Caco-2 (cell line): ENCODE results near the gene BCOR. TPM values are rescaled to one million over a fixed set of nuclear protein-coding genes. Genes with fewer than 3 reads are reported as not detected.

Source experiments
- Bru-seq: library from RNA; stranded (reverse); fragments of 400-500 nt; gene quantifications from one replicate; lab custom pipeline; 2021; lab: Mats Ljungman, UMichigan
- BruChase-seq, 2 experiments: library from RNA; stranded (reverse); fragments of 400-500 nt; gene quantifications; one replicate each; lab custom pipeline; 2021; lab: Mats Ljungman, UMichigan
- BruUV-seq: library from RNA; stranded (reverse); fragments of 400-500 nt; replicated peaks from 2 replicates; lab custom pipeline; 2021; lab: Mats Ljungman, UMichigan
- CTCF ChIA-PET: fragments of 300-600 bp; sonication (Branson Sonifier 250); formaldehyde crosslinking; loops from one replicate; lab custom pipeline; 2022; ENCODE audit warnings: antibody characterized with exemption; lab: Charles Lee
- POLR2A ChIA-PET: fragments of 300-600 bp; sonication (Branson Sonifier 250); formaldehyde crosslinking; loops from one replicate; lab custom pipeline; 2022; ENCODE audit warnings: antibody characterized with exemption; lab: Charles Lee
- DNase-seq, 2 experiments: peaks; one replicate each; pipeline versions ENCODE4 v3.0.0 to v3.0.0-alpha.2; 2020 to 2022
- H3K27me3 ChIP-seq: replicated peaks from 2 replicates; pipeline ENCODE4 v1.6.0; 2011; ENCODE audit warnings: low read length; ENCODE audit not compliant: control insufficient read depth, insufficient read depth
- H3K36me3 ChIP-seq: 2 replicates; pipeline ENCODE4 v1.5.1; 2011; ENCODE audit warnings: low read length; ENCODE audit not compliant: control insufficient read depth, insufficient read depth
- H3K4me1 ChIP-seq: fragments of 250-450 bp; sonication (Bioruptor Pico); 2 replicates; pipeline ENCODE4 v1.5.1; 2020; ENCODE audit warnings: mild to moderate bottlenecking
- H3K4me3 ChIP-seq: 2 replicates; pipeline ENCODE4 v1.5.1; 2011; ENCODE audit warnings: low read depth, mild to moderate bottlenecking, control low read depth, low read length
- H3K9me3 ChIP-seq: fragments of 250-450 bp; sonication (Bioruptor Pico); 2 replicates; pipeline ENCODE4 v1.5.1; 2020; ENCODE audit warnings: mild to moderate bottlenecking, moderate library complexity
- H3K27ac Mint-ChIP-seq: one replicate; pipeline ENCODE4 v1.8.0; 2022; ENCODE audit warnings: mixed read lengths; ENCODE audit not compliant: unreplicated experiment
- H3K27me3 Mint-ChIP-seq: one replicate; pipeline ENCODE4 v1.8.0; 2022; ENCODE audit warnings: mixed read lengths; ENCODE audit not compliant: insufficient read depth, unreplicated experiment
- H3K36me3 Mint-ChIP-seq: one replicate; pipeline ENCODE4 v1.8.0; 2022; ENCODE audit warnings: mild to moderate bottlenecking, mixed read lengths; ENCODE audit not compliant: insufficient read depth, unreplicated experiment
- H3K4me1 Mint-ChIP-seq: one replicate; pipeline ENCODE4 v1.8.0; 2022; ENCODE audit warnings: low read depth, mixed read lengths; ENCODE audit not compliant: unreplicated experiment
- H3K4me3 Mint-ChIP-seq: one replicate; pipeline ENCODE4 v1.8.0; 2022; ENCODE audit warnings: mild to moderate bottlenecking, moderate library complexity, mixed read lengths; ENCODE audit not compliant: unreplicated experiment
- H3K9me3 Mint-ChIP-seq: one replicate; pipeline ENCODE4 v1.8.0; 2022; ENCODE audit warnings: mixed read lengths; ENCODE audit not compliant: unreplicated experiment
- intact Hi-C: fragments of 100-400 bp; cut with micrococcal nuclease; formaldehyde crosslinking; loops from one replicate; pipeline ENCODE4 v1.10.0; 2022; ENCODE audit not compliant: unreplicated experiment
- long read RNA-seq: library from polyadenylated mRNA; stranded (forward); transcript quantifications from one replicate; pipeline ENCODE4 v2.0.0, GENCODE V29; 2022
- total RNA-seq: library from RNA; stranded (reverse); gene quantifications from 2 replicates; pipeline ENCODE4 v1.2.3, GENCODE V29; 2022
- TF ChIP-seq, protein P1 (sequence below), 2 experiments: fragments of 200-600 bp in 1 of 2; IDR thresholded peaks; 1 replicate in 1 of 2; 2 replicates in 1 of 2; pipeline versions ENCODE4 v1.5.1 to v1.8.0; 2011 to 2022; ENCODE audit warnings: antibody characterized with exemption in 1 of 2, control low read depth in 1 of 2, inconsistent platforms in 1 of 2, low read depth in 1 of 2, low read length in 1 of 2, mild to moderate bottlenecking in 1 of 2, moderate library complexity in 1 of 2; ENCODE audit not compliant: insufficient read depth in 1 of 2, severe bottlenecking in 1 of 2, unreplicated experiment in 1 of 2

BCOR gene
- 16.2 and 18.6 TPM in 2 replicates for total RNA-seq
- percentile 62 among the genes with signal in this experiment for Bru-seq, nascent RNA
- percentile 63 among the genes with signal in this experiment for BruChase-seq, experiment 1, labeled RNA remaining after a 2-hour chase
- BruChase-seq, experiment 2, labeled RNA remaining after a 6-hour chase, result percentile 59 among the genes with signal in this experiment
- long read RNA-seq, full-length matches to known transcripts, result 2 of 24 reads
- long read RNA-seq, partial matches to known transcripts, result 11 of 24 reads
- long read RNA-seq, other reads (novel, unspliced or antisense), result 11 of 24 reads

DNA sequence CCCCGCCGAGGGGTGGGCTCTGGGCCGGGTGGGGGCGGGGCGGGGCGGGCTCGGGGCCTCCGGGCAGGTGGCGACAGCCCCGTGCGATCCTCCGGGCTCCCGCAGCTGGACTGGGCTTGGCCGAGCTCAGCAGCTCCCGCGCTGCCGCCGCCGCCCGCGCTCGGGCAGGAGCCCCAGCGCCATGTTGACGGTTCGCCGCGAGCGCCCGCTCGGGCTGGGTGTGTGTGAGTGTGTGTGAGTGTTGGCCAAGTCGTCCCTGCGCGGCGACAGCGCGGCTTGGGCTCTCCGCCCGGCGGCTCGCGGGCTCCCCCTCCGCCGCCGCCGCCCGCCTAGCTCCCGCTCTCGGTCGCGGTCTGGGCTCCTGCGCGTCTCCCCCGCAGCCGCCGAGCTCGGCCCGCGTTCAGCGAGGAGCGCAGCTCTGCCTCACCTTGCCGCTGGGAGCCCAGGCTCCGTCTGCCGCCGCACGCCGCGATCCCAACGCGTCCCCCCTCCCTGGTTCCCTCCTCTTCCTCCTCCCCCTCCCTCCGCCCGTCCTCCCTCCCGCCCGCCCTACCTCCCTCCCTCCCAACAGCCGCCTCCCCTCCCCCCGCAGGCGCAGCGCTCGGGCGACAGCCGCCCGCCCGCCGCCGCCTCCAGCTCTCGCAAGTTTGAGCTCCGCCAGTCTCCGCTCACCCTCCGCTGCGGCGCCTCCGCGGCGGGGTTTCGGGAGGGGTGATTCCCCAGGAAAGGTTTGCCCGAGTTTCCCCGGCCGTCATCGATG lies at the start of gene BCOR:
Gene BCOR, minus strand, starts transcription at position 455 of the 760 bp plus-strand sequence. CDS start 20,029 bp downstream, outside the sequence.
- H3K27ac Mint-ChIP-seq, result no peak within 1 kb of the TSS

DNA sequence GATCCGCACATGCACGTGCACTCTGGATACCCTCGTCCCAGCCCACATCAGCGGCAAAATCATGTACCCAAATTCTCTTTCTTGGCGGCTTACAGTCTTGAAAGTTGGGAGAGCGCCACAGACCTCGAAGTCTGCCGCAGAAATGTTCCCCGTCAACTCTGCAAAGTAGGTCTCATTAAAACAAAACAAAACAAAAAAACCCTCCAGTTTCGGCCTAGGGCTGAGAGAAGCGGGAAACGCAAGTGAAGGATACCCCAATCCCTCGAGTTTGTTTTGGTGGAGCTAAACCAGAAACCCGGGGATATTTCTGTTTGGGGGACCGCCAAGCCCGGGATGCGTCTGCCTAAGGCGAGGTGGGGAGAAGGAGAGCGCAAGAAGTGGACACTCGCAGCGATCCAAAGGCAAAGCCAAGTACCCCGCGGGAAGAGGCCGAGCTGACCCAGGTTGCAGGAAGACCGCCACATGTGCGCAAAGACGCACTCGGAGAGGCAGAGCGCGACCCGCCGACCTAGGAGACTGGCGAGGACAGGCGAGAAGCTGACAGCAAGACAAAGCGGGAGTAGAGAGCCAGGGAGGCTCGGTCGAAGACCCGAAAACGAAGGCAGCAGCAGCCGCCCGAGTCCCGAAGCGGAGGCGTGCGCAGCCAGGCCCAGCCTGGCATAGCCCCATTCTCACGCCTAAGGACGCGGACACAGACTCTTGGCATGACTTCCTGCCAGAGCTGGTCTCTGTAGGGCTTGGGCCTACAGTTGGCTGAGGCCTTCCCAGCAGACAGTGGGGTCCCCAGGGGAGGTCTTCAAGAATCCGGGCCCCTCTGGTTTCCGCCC lies 49.6 kb upstream of the BCOR start:
- H3K4me1 Mint-ChIP-seq, result no peaks in the 10 kb centered on the region
- TF ChIP-seq, protein P1, sequence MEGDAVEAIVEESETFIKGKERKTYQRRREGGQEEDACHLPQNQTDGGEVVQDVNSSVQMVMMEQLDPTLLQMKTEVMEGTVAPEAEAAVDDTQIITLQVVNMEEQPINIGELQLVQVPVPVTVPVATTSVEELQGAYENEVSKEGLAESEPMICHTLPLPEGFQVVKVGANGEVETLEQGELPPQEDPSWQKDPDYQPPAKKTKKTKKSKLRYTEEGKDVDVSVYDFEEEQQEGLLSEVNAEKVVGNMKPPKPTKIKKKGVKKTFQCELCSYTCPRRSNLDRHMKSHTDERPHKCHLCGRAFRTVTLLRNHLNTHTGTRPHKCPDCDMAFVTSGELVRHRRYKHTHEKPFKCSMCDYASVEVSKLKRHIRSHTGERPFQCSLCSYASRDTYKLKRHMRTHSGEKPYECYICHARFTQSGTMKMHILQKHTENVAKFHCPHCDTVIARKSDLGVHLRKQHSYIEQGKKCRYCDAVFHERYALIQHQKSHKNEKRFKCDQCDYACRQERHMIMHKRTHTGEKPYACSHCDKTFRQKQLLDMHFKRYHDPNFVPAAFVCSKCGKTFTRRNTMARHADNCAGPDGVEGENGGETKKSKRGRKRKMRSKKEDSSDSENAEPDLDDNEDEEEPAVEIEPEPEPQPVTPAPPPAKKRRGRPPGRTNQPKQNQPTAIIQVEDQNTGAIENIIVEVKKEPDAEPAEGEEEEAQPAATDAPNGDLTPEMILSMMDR (IDR thresholded peaks at IDR 0.05; ENCODE audit: insufficient read depth in 1 of 2, low read depth in 1 of 2, low read length in 1 of 2, severe bottlenecking in 1 of 2, unreplicated experiment in 1 of 2), result no peak
- peak overlapping the region; percentile 73 for H3K4me3 Mint-ChIP-seq
- BruUV-seq, result no TSS peak
- no peak overlapping the region for H3K27ac Mint-ChIP-seq
- H3K4me1 ChIP-seq, result no peaks in the 10 kb centered on the region
- H3K27me3 Mint-ChIP-seq, result no peaks in the 10 kb centered on the region
- H3K9me3 Mint-ChIP-seq, result no peaks in the 10 kb centered on the region
- DNase-seq, result no peak
- ChIA-PET CTCF (no interaction called here), POLR2A (no interaction called here)
- no peaks in the 10 kb centered on the region for H3K36me3 ChIP-seq
- no peaks in the 10 kb centered on the region for H3K9me3 ChIP-seq
- peak overlapping the region; percentile 60 for H3K4me3 ChIP-seq
- no peaks in the 10 kb centered on the region for H3K36me3 Mint-ChIP-seq
- H3K27me3 ChIP-seq, result no peaks in the 10 kb centered on the region
- intact Hi-C loops, result loop anchor here (2.0 kb wide), 1 partner anchor 39 kb away; no protein-coding TSS in a partner anchor

More for the DNA sequence above, at the start of gene BCOR:
- H3K36me3 Mint-ChIP-seq, result peaks cover 8% of the 10 kb centered on the region
- Histone ChIP-seq H3K36me3 (no peaks in the 10 kb centered on the region), H3K4me1 (0 out of 2 replicates have a peak, but pooled peaks cover 7% of the 10 kb centered on the region), H3K4me3 (peak within 1 kb of the TSS; percentile 55), H3K9me3 (no peaks in the 10 kb centered on the region), H3K27me3 (no peaks in the 10 kb centered on the region)
- TF ChIP-seq, protein P1 (IDR thresholded peaks at IDR 0.05; ENCODE audit: insufficient read depth in 1 of 2, low read depth in 1 of 2, low read length in 1 of 2, severe bottlenecking in 1 of 2, unreplicated experiment in 1 of 2), result no peak
- peak within 1 kb of the TSS; percentile 83 for H3K4me3 Mint-ChIP-seq
- H3K4me1 Mint-ChIP-seq, result peaks cover 9% of the 10 kb centered on the region
- ChIA-PET POLR2A (interaction anchor here (0.6 to 1.2 kb wide), 7 partner anchors 10 to 170 kb away, joined by 3 to 9 read pairs (median 5); no protein-coding TSS in a partner anchor), CTCF (interaction anchor here (0.7 kb wide), 2 partner anchors 60 to 84 kb away, joined by 3 to 4 read pairs; no protein-coding TSS in a partner anchor)
- DNase-seq, result peak; percentile 63 to 65
- no peaks in the 10 kb centered on the region for H3K27me3 Mint-ChIP-seq
- intact Hi-C loops, result loop anchor here (2.0 to 5.0 kb wide), 2 partner anchors 85 to 170 kb away; no protein-coding TSS in a partner anchor
- no peaks in the 10 kb centered on the region for H3K9me3 Mint-ChIP-seq
- no TSS peak for BruUV-seq
